Smooth muscle cell (in vitro differentiated cells): Measurements from ENCODE around the gene ZAP70. TPM values are rescaled to one million over a fixed set of nuclear protein-coding genes. Genes with fewer than 3 reads are reported as not detected.

Experiments
- DNase-seq: peaks from one replicate; lab custom pipeline; 2025; ENCODE audit not compliant: unreplicated experiment; lab: John Stamatoyannopoulos, UW
- H2AFZ ChIP-seq: fragments of 200-600 bp; sonication (generic); 2 replicates; pipeline ENCODE4 v1.6.0; 2016; ENCODE audit warnings: antibody characterized with exemption, low read depth, mild to moderate bottlenecking
- H3F3A ChIP-seq: fragments of 200-600 bp; sonication (generic); 2 replicates; pipeline ENCODE4 v1.6.0; 2017; ENCODE audit warnings: antibody characterized with exemption, low read depth
- H3K27ac ChIP-seq: fragments of 200-600 bp; sonication (generic); 2 replicates; pipeline ENCODE4 v1.5.1; 2016; ENCODE audit warnings: low read depth, mild to moderate bottlenecking
- H3K27me3 ChIP-seq: fragments of 200-600 bp; sonication (generic); 2 replicates; pipeline ENCODE4 v1.6.1; 2016; ENCODE audit warnings: low read depth, mild to moderate bottlenecking
- H3K36me3 ChIP-seq: fragments of 200-600 bp; sonication (generic); 2 replicates; pipeline ENCODE4 v1.5.1; 2016; ENCODE audit warnings: low read depth
- H3K4me1 ChIP-seq: fragments of 200-600 bp; sonication (generic); 2 replicates; pipeline ENCODE4 v1.5.1; 2016; ENCODE audit warnings: low read depth
- H3K4me2 ChIP-seq: fragments of 200-600 bp; sonication (generic); 2 replicates; pipeline ENCODE4 v1.6.0; 2016; ENCODE audit warnings: mild to moderate bottlenecking
- H3K4me3 ChIP-seq: fragments of 200-600 bp; sonication (generic); 2 replicates; pipeline ENCODE4 v1.5.1; 2016; ENCODE audit warnings: mild to moderate bottlenecking
- H3K79me2 ChIP-seq: fragments of 200-600 bp; sonication (generic); 2 replicates; pipeline ENCODE4 v1.6.0; 2016; ENCODE audit warnings: low read depth, mild to moderate bottlenecking
- H3K9ac ChIP-seq: fragments of 200-600 bp; sonication (generic); 2 replicates; pipeline ENCODE4 v1.6.0; 2016; ENCODE audit warnings: low read depth
- H3K9me3 ChIP-seq: fragments of 200-600 bp; sonication (generic); replicated peaks from 2 replicates; pipeline ENCODE4 v1.5.1; 2016; ENCODE audit warnings: low read depth
- H4K20me1 ChIP-seq: fragments of 200-600 bp; sonication (generic); 2 replicates; pipeline ENCODE4 v1.6.0; 2016; ENCODE audit warnings: low read depth
- WGBS: methylation state at CpG from one replicate; pipeline ENCODE4 v1.1.7; 2016; ENCODE audit warnings: low lambda C conversion rate; 5-methylcytosine and 5-hydroxymethylcytosine counted together
- polyA plus RNA-seq: library from polyadenylated mRNA; unstranded; fragments of >200 nt; fragmentation: Nextera tagmentation; extraction: Ambion mirVana; gene quantifications from 2 replicates; pipeline ENCODE4 v1.2.1, GENCODE V29; 2016
- total RNA-seq: library from RNA; depleted of rRNA; stranded (reverse); fragments of >200 nt; gene quantifications from 2 replicates; pipeline ENCODE4 v1.2.3, GENCODE V29; 2014
- TF ChIP-seq, protein P1 (sequence below): fragments of 200-600 bp; sonication (generic); IDR thresholded peaks from 2 replicates; pipeline ENCODE4 v1.5.1; 2017; ENCODE audit warnings: borderline replicate concordance, mild to moderate bottlenecking, antibody characterized with exemption; ENCODE audit not compliant: insufficient read depth, poor library complexity, severe bottlenecking

Gene ZAP70
- total and polyA plus RNA-seq, 2 experiments from 2014 or later = 0.24 to 0.40 TPM

DNA sequence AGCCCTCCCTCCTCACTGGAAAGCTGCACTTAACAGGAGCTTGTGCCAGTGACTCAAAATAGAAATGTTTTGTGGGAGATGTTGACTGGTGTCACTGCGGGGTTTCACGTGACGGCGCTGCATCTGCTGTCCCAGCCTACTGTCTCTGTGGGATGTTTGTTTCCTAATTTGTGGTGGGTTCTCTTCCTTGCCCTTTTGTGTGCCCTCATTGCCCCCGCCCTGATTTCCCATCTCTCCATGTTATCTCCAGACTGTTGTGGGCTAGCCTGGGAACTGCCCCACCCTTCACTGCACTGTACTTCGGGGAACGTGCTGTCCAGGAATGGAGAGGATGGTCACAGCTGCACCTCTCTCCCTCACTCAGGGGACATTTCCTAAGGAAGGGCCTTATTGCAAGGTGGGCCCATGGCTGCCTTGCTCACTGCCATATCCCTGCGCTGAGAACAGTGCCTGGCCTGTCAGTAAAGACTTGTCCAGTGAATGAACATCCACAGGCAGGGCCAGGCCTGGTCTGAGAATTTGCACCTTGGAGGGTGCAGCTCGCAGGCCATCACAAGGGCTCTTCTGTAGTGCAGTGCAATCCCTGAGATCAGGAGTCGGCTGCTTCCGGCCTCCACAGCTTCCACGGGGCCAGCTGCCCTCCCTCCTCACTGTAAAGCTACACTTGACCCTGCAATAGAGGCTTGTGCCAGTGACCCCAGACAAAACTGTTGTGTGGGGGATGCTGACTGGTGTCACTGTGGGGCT is 18.1 kb downstream of the ZAP70 start:
- no peak overlapping the region for H3K4me3 ChIP-seq
- no peaks in the 10 kb centered on the region for H3K9me3 ChIP-seq
- no peaks in the 10 kb centered on the region for H3K4me1 ChIP-seq
- no peak overlapping the region for H3K9ac ChIP-seq
- TF ChIP-seq, protein P1, sequence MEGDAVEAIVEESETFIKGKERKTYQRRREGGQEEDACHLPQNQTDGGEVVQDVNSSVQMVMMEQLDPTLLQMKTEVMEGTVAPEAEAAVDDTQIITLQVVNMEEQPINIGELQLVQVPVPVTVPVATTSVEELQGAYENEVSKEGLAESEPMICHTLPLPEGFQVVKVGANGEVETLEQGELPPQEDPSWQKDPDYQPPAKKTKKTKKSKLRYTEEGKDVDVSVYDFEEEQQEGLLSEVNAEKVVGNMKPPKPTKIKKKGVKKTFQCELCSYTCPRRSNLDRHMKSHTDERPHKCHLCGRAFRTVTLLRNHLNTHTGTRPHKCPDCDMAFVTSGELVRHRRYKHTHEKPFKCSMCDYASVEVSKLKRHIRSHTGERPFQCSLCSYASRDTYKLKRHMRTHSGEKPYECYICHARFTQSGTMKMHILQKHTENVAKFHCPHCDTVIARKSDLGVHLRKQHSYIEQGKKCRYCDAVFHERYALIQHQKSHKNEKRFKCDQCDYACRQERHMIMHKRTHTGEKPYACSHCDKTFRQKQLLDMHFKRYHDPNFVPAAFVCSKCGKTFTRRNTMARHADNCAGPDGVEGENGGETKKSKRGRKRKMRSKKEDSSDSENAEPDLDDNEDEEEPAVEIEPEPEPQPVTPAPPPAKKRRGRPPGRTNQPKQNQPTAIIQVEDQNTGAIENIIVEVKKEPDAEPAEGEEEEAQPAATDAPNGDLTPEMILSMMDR = no peak
- 95% methylated on average over 12 of the region's 12 CpGs for WGBS
- no peaks in the 10 kb centered on the region for H3K79me2 ChIP-seq
- H4K20me1 ChIP-seq = no peaks in the 10 kb centered on the region
- H3K27me3 ChIP-seq = no peaks in the 10 kb centered on the region
- H3K4me2 ChIP-seq = no peak overlapping the region
- H3K27ac ChIP-seq = no peak overlapping the region
- no peaks in the 10 kb centered on the region for H3F3A ChIP-seq
- no peak overlapping the region for H2AFZ ChIP-seq
- H3K36me3 ChIP-seq = no peaks in the 10 kb centered on the region
- DNase-seq = no peak

DNA sequence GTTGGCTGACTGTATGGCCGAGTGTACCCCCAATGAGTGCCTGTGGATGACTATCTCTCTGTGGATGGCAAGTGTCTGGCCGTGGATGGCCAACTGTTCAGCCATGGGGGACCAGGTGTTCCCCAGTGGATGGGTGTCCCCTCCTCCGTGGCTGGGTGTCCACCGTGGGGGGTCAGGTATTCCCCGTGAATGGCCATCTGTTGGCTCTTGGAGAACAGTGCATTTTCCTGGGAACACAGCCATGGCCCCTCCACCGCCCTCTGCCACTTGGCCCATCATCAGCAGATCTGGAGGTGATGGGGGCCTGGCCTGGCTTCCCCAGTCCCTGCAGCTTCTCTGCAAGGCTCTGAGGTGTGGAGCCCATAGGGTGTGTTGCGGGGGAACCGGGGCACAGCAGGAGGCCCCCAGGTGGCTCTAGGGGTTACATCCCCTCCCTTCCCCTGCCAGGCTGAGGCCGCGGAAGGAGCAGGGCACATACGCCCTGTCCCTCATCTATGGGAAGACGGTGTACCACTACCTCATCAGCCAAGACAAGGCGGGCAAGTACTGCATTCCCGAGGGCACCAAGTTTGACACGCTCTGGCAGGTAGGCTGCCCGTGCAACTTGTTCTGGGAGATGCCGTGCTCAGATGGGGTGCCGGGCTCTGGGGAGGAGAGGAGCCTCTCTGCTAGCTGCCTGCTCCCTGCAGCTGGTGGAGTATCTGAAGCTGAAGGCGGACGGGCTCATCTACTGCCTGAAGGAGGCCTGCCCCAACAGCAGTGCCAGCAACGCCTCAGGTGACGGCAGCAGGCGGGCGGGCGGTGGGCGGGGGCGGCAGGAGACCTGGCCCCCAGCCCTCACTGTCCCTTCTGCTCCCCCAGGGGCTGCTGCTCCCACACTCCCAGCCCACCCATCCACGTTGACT is 19.3 kb downstream of the ZAP70 start:
- H3K9ac ChIP-seq = no peak overlapping the region
- no peak overlapping the region for H3K4me2 ChIP-seq
- no peak for DNase-seq
- TF ChIP-seq, protein P1 = no peak
- H3K4me3 ChIP-seq = no peak overlapping the region
- H3K79me2 ChIP-seq = no peaks in the 10 kb centered on the region
- H3K4me1 ChIP-seq = no peaks in the 10 kb centered on the region
- no peak overlapping the region for H2AFZ ChIP-seq
- WGBS = 95% methylated on average over 24 of the region's 28 CpGs
- H4K20me1 ChIP-seq = no peaks in the 10 kb centered on the region
- no peaks in the 10 kb centered on the region for H3K36me3 ChIP-seq
- H3K9me3 ChIP-seq = no peaks in the 10 kb centered on the region
- no peaks in the 10 kb centered on the region for H3K27me3 ChIP-seq
- no peaks in the 10 kb centered on the region for H3F3A ChIP-seq
- no peak overlapping the region for H3K27ac ChIP-seq

DNA sequence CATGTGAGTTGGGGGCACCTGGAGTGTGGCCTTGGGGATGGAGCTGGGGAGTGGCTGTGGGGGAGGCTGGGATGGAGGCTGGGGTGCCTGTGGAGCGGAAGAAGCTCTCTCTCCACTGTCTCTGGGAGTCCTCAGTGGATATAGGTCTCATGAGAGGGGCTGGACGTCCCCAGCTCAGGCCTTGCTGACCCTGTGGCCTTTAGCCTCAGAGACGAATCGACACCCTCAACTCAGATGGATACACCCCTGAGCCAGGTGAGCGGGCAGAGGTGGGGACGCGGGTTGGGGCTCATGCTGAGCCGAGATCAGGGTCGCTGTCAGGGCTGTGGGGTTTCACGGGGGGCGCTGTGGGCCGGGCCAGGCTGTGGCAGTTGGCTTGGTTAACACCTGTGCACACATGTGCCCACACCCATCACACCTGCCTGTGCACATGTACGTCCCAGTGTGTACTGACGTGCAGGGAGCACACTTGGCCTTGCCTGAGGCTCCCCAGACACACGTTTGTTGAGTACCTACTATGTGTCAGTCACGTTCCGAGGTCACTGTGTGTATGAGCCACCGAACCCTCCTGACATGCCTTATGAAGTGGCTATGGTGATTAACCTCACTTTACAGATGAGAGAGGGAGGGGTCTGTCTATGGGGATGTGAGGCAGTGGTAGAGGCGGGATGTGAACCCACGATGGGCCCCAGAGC is 20.1 kb downstream of the ZAP70 start:
- Histone ChIP-seq H3K4me2 (no peak overlapping the region), H3K27me3 (no peaks in the 10 kb centered on the region), H3K79me2 (no peaks in the 10 kb centered on the region), H3K4me1 (no peaks in the 10 kb centered on the region), H3F3A (no peaks in the 10 kb centered on the region), H3K36me3 (no peaks in the 10 kb centered on the region), H2AFZ (no peak overlapping the region), H3K27ac (no peak overlapping the region), H3K4me3 (no peak overlapping the region), H4K20me1 (no peaks in the 10 kb centered on the region), H3K9ac (no peak overlapping the region), H3K9me3 (no peaks in the 10 kb centered on the region)
- TF ChIP-seq, protein P1 = no peak
- WGBS = 93% methylated on average over 20 of the region's 20 CpGs
- DNase-seq = no peak
